ENCODE results near the gene MED15. TPM values are rescaled to one million over a fixed set of nuclear protein-coding genes. Genes with fewer than 3 reads are reported as not detected.

The MED15 gene
- total and polyA plus RNA-seq, 2 of the 8 experiments (the other 6 are each of a cell fraction or from before 2014, with no cell fraction given) = 28.3 to 57.1 TPM

GRCh38 chr22:20632082-20632481 is 124.7 kb downstream of the MED15 start:
- Histone ChIP-seq H3K56ac (replicated peaks; ENCODE audit: insufficient read length, low read depth, low read length) (no peak overlapping the region), H3K9me3 (ENCODE audit: insufficient read depth in 2 of 2, low read depth in 1 of 2, low read length in 1 of 2) (no peaks in the 10 kb centered on the region), H4K8ac (ENCODE audit: extremely low read depth, insufficient read depth, low read length) (no peak overlapping the region), H3K36me3 (ENCODE audit: control insufficient read depth in 2 of 4, insufficient read depth in 4 of 4, low read length in 3 of 4) (no peaks in the 10 kb centered on the region), H3K14ac (ENCODE audit: insufficient read length) (no peak overlapping the region), H3K23me2 (ENCODE audit: low read depth, low read length) (no peaks in the 10 kb centered on the region), H3K4me2 (ENCODE audit: insufficient read depth in 1 of 2, low read depth in 2 of 2, low read length in 2 of 2) (no peak overlapping the region), H2AK5ac (ENCODE audit: low read depth, low read length) (no peak overlapping the region), H3K4ac (replicated peaks; ENCODE audit: insufficient read length, low read depth, low read length) (no peak overlapping the region), H4K20me1 (replicated peaks in 1 of 2; ENCODE audit: control insufficient read depth in 1 of 2, insufficient read depth in 2 of 2, low read length in 2 of 2) (no peaks in the 10 kb centered on the region), H2BK20ac (ENCODE audit: low read length) (no peak overlapping the region), H3K27me3 (replicated peaks in 1 of 4; ENCODE audit: control insufficient read depth in 3 of 4, extremely low read depth in 1 of 4, insufficient read depth in 3 of 4, low read length in 3 of 4) (no peaks in the 10 kb centered on the region), H2BK120ac (replicated peaks; ENCODE audit: low read depth, low read length) (no peak overlapping the region), H2AFZ (ENCODE audit: low read length) (no peak overlapping the region), H4K5ac (ENCODE audit: insufficient read length, low read depth, low read length) (no peak overlapping the region), H3K79me1 (ENCODE audit: low read depth, low read length) (no peaks in the 10 kb centered on the region), H2BK5ac (ENCODE audit: low read depth, low read length) (no peak overlapping the region), H2BK15ac (ENCODE audit: low read length) (no peak overlapping the region), H3K4me3 (ENCODE audit: extremely low read depth in 1 of 4, insufficient read depth in 2 of 4, low read depth in 3 of 4, low read length in 4 of 4) (no peak overlapping the region), H3K18ac (ENCODE audit: extremely low read depth, low read length) (no peak overlapping the region), H3K4me1 (replicated peaks in 1 of 4; ENCODE audit: control insufficient read depth in 3 of 4, insufficient read depth in 4 of 4, low read length in 3 of 4) (no peaks in the 10 kb centered on the region), H4K91ac (replicated peaks; ENCODE audit: insufficient read length, low read length) (no peak overlapping the region), H2BK12ac (ENCODE audit: low read depth, low read length) (no peak overlapping the region), H3K27ac (ENCODE audit: low read depth, low read length) (no peak overlapping the region), H3K79me2 (ENCODE audit: control insufficient read depth in 1 of 2, insufficient read depth in 2 of 2, low read length in 2 of 2) (no peaks in the 10 kb centered on the region), H3K23ac (ENCODE audit: insufficient read length) (no peak overlapping the region), H3K9ac (replicated peaks in 1 of 4; ENCODE audit: extremely low read depth in 1 of 4, low read depth in 3 of 4, low read length in 3 of 4) (no peak overlapping the region)
- ChIA-PET POLR2A (ENCODE audit: partially characterized antibody) (no interaction called here), CTCF (ENCODE audit: partially characterized antibody) (interaction anchor here (2.8 to 3.8 kb wide), 2 partner anchors 11 to 26 kb away, joined by 14 to 16 read pairs; no protein-coding TSS in a partner anchor)
- TF ChIP-seq ZNF274 (IDR thresholded peaks at IDR 0.05; ENCODE audit: borderline replicate concordance, extremely low read depth, low read length) = no peak
- TF ChIP-seq ATF2 (IDR thresholded peaks at IDR 0.05; ENCODE audit: low read length) = no peak
- no peak for TF ChIP-seq SP2 (IDR thresholded peaks at IDR 0.05; ENCODE audit: low read length)
- DNase-seq (ENCODE audit: low read depth in 1 of 2, low spot score in 2 of 2) (no peak), FAIRE-seq (no peak)
- 88% methylated on average over 6 of the region's 6 CpGs; no CpG with 5 or more reads in 1 of the 2 experiments for WGBS, 2 experiments (ENCODE audit: extremely low coverage in 1 of 2, insufficient coverage in 1 of 2, insufficient read length in 1 of 2, insufficient replicate concordance in 2 of 2, low coverage in 1 of 2, low lambda C conversion rate in 2 of 2, missing lambda C conversion rate in 1 of 2)

Data from H1 (cell line).